ENCODE data around the gene MZT2A.
"Not testable (repeated sequence)": the region's sequence is repeated elsewhere in the genome, so short reads cannot be mapped to it uniquely, and the experiment has no call there.

GRCh38 chr2:131511969-131512870 is 20.0 kb upstream of the MZT2A start:
- not testable (repeated sequence) for TF ChIP-seq LEF1 (IDR thresholded peaks at IDR 0.05; ENCODE audit: borderline replicate concordance); L3MBTL2 (conservative IDR thresholded peaks at IDR 0.05)
